Hematopoietic multipotent progenitor cell treated with erythropoietin and hydrocortisone succinate and interleukin-3 and kit ligand, for 6 days (in vitro differentiated cells): Measurements from ENCODE around the gene ALDH1B1.

Experiments
- DNase-seq: peaks from one replicate; pipeline ENCODE4 v3.0.0-alpha.2; 2015

The ALDH1B1 gene

DNA sequence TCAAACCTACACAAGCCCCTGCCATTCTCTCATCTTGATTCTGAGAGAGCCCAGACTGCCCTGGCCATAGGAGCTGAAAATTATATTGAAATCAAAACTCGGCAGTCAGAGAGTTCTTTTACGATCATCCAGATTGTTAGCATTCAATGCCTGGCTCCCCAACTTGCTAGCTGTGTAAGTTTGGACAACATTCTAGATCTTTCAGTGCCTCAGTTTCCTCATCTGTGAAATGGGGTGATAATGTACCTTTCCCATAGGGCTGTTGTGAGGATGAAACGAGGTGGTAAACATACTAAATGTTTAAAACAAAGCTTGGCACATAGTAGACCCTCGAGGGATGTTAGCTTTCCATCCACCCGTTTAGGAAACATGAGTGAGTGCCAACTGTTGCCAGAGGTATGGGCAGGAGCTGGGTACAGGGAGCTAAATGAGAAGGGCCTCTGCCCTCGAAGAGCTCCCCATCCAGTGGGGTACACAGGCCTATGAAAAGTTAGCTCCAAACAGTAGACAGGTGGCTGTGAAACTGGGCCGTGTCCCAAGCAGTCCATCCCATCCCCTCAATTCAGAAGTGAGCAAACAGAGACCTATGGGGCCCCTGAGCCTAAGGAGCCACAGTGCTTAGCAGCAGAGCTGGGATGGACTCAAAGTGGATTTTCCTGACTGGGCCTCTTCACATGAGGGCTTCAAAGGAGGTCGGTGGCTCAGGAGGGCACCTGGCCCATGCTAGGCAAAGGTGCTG, 49.0 kb downstream of the ALDH1B1 start:
- DNase-seq, result no peak

DNA sequence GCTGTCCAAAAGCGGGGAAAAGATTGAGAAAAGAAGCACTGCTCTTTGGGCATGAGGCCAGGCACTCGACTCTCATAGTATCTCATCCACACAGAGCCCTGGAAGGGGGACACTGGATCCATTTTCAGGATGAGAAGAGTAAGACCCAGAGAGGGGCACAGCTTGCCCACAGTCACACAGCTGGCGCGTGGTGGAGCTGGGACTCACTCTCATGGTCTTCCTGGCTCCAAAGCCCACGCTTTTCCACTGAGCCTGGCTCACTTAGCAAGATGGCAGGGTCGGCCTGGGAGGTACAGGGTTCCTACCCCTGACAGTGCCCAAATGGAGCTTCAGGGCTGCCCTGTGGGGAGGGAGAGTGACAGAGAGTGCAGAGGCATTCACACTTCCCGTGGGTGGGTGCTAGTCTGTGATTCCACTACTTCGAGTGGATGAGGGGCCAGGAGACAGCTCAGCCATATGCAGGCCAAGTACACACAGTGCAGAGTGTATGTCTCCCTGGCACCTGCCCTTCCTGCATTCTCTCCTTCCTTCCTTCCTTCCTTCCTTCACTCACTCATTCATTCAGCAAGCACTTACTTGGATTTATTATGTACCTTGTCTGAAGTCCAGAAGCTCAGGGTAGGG, 50.1 kb downstream of the ALDH1B1 start:
- DNase-seq, result no peak

DNA sequence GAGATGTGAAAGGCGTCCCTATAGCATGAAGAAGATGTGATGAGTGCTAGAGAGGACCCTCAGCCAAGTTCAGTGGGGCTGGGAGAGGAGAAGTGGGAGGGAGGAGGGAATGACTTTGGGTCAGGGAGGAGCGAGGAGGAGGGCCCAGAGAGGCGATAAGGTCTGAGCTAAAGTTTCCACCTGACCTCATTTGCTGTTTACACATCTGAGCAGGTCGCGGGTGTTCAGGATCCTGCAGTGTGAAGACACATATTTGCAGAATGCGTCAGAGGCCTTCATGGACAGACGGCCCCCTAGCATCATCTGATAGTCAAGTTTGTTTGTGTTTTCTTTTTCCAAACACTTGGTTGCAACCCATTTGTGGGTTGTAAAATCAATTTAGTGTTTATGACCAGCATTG, 50.7 kb downstream of the ALDH1B1 start:
- no peak for DNase-seq

DNA sequence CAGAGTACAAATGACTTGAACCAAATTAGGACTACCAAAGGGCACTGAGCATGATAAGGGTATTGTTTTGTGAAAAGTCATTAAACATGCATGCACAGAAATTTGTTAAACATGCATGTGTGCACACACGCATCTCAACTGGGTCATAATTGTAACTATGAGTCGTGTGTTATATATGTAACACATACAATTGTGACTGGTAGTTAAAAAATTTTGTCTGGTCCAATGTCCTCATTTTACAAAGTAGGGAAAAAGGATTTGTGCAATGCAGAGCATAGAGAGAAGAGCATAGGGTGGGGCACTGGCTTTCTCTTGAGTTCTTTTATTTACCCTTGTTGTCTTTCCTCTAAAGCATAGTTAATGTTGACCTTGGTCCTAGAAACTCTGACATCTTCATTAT, 51.1 kb downstream of the ALDH1B1 start:
- no peak for DNase-seq

DNA sequence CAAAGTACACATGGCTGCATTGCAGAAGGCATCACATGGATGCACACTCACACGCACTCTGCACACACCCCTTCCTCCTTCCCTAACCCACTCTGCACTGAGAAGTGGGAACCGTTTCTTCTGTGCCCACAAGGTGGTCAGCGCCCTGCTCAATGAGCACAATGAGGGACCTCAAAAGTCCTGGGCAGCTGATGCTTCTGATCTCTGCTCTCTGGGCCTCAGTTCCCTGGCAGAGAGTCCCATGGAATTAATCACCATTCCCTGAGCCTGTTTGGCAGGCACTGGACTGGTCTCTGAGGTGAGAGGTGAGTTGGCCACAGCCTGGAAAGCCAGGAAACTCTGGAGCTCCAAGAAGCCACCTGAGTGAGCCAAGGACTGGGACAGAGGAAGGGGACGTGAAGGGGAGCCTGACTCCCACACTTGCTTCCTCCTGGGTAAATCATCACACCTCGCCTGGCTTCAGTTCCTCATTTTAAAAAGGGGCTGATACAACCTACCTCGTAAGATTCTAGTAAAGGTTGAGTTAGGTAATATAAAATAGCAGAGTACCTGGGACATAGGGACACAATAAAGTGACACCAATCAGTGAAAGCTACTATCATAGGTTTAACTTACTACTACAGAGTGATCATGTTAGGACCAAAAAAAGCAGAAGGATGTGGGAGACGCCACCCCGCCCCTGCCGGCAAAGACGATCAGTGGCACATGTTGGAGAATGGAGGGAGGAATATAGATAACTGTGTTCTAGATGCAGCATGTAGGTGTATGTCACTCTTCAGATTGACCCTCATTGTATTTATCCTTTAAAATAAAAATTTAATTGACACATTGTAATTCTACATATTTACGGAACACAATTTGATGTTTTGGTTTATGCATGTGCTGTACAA, 52.9 kb downstream of the ALDH1B1 start:
- DNase-seq, result peak; percentile 27

DNA sequence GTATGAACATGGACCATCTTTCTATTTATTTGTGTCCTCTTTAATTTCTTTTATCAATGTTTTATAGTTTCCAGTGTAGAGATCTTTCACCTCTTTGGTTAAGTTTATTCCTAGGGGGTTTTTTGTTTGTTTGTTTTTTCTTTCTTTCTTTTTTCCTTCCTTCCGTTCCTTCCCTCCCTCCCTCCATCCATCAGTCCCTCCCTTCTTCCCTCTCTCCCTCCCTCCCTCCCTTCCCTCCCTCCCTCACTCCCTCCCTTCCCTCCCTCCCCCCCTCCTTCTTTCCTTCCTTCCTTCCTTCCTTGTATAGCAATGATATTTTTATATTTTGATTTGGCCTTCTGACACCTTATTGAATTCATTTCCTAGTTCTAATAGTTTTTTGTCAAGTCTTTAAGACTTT, 55.2 kb downstream of the ALDH1B1 start:
- DNase-seq, result no peak
